NCI-H82 (cell line): ENCODE results near the gene SUGCT.

Experiments used
- DNase-seq: peaks from one replicate; lab custom pipeline; 2025; lab: John Stamatoyannopoulos, UW

The SUGCT gene

DNA sequence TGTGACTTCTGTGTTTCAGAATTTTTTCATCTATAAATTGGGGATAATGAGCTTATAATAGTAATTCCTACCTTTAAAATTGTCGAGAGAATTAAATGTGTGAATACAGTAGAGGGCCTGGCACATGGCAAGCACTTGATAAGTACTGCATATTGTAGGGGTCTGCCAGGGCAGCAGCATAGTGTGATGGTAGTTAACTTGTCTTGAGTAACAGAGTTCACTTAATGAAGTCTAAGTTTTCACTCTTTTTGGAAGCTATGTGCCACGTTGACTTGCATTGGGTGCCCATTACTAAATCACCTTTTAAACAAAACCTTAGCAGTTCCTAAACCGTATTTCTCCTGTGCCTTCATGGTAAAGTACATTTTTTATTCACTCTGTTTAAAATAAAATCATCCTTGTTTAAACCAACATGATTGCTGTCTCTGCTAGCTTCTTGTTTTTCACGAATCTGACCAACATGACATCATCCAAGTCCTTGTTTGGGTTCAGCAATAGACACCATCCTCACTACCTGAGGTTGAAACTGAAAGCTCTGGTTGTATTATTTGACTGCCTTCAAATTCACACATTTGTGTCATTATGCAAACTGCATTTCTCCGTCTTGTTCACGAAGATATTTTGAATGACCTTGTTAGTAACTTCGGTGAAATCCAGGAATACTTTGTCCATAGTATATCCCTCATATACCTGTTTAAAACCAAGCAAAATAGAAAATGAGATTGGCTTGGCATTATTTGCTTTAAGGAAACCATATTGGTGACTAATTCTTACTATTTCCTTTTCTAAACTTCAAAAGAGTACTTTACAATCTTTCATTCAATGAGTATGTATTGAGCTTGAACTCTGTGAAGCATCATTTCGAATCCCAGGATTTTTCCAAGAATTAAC, 340.2 kb downstream of the SUGCT start:
- DNase-seq = no peak

DNA sequence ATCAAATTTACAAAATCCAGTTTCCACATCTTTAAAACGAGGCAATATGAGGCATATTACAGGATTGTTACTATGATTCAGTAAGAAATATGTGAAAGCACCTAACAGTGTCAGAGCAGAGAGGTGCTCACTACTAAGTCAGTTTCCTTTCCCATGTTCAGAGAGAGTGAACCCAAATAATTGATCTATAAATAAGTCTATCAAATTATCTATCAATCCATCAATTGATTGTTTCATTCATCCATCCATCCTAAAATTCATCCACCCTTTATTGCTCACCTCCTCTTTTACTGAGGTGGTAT, 340.8 kb downstream of the SUGCT start:
- no peak for DNase-seq

DNA sequence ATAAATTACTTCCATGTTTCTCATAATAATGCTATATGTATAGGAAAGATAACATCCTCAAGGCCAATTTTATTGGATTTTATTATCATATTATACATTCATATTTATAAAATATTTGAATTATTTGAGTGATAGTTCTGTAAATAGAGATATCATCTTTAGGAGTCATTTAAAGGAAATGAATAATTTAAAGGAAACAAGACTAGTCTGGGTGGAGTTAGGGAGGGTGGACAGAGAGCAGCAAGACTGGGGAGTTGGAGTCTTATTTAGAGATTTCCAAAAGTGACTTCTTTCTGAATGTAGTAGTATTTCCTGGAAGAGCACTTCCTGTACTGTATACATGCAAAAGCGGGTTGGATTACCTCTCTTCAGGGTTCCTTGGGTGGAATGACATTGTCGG, 342.3 kb downstream of the SUGCT start:
- no peak for DNase-seq

DNA sequence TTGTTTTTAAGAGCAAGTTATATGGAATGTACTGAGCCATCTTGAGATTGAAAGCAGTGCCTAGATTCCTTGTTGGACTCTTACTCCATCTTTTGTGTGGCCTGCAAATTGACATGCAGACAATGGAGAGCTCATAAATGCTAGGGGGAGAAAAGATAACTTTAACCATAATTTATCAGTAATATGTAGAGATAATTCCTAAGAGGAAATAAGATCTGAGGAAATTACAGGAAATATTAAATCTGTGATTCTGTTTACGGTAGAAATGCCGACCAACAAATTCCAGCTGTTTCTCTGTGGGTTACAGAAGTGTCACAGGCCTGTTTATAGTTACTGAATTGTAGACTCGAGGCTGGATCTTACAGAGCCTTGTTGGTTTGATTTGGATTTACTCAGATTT, 348.0 kb downstream of the SUGCT start:
- no peak for DNase-seq

DNA sequence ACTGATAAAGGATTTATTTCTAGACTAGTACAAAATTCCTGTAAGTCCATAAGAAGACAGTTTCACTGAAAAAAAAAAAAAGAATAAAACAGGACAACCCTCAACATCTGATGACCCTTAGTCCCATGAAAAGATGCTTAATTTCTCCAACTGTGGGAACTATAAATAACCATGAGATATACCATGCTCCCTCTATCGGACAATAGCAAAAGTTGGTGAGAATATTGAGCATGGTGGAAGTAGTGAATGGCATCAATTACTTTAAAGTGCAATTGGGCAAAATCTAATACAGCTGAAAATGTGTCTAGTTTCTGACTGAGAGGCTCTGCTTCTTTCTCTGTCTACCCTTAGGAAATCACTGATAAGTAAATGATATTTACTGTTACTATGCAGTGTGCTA, 348.8 kb downstream of the SUGCT start:
- no peak for DNase-seq

DNA sequence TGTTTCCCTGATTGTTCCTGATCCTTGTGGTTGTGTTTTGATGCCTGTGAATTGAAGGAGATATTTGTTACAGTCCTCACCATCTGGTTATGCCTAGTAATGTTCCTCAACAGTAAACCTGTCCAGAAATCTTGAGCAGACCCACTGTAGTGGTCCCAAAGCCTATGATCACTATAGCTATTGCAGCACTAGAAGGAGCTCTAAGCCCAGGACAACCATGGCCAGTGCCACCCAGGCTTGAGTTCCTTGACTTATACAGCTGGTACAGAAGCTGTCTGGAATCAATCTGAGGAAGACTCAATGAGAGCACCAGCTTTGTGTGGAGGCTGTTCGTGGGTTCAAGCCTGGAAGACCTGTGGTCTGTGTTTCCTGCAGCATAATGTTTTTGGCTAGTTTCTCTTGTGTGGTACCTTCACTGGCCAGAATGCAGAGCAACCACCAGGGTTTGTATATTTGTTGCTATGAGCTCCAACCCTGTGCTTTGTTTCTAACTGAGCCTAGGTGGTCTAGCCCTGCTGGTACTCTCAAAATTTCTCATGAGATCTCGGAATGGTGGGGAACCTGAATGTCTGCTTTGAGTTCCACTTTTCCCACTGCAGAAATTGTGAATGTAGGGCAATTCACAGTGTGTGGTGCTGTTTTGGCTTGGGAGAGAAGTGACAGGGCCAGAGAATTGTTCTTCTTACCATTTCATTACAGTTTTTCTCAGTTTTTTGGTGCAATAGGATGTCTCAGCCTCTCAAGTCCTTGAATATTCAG, 355.2 kb downstream of the SUGCT start:
- no peak for DNase-seq

DNA sequence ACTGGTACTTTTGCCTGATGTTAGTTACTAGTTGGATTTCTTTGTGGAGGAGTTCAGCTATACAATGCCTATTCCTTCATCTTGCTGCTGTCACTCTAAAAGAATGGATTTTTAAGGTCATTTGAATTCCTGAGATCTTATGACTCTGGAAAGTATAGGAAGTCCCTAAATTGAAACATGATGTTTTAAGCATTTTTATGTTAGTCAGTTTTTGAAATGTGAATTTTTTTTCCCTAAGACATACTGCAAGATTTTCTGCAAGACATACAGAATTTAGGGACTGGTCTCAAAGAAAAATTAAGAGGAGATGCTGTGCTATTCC, 355.8 kb downstream of the SUGCT start:
- no peak for DNase-seq

DNA sequence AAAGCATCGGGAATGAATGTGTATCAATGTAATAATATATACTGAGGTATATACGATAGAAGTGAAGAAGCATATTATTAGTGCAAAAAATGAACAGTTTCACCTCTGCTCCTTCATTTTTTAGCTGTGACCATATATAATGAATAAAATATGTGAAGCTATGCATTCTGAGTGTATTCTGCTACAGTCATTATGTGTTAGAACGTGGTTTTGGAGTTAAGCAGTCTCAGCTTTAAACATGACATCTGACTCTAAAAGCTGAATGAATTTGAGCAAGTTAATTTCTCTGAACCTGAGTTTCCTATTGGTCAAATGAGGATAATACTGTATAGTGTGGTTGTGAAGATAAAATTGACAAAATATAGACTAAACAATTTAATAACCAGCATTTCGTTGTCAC, 358.1 kb downstream of the SUGCT start:
- no peak for DNase-seq

DNA sequence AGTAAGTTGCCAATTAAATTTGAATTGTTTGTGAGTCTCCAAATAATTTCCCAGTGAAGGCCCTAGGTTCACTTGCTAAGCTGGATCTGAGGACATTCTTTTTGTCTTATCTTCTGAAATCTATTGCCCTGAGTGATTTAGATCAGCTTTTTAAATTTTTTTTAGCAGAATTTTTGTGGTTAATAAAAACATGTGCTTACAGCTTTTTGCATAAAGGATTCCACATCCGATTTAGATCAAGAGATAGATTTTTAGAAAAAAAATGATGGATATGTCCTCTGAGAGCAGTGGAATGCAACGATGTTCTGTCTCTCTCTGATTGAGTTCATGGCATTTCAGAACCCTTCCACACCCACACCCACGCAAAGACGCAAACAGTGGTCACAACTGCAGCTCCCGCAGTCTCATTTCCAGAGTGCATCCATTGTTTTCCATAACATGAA, 358.8 kb downstream of the SUGCT start:
- DNase-seq = no peak

DNA sequence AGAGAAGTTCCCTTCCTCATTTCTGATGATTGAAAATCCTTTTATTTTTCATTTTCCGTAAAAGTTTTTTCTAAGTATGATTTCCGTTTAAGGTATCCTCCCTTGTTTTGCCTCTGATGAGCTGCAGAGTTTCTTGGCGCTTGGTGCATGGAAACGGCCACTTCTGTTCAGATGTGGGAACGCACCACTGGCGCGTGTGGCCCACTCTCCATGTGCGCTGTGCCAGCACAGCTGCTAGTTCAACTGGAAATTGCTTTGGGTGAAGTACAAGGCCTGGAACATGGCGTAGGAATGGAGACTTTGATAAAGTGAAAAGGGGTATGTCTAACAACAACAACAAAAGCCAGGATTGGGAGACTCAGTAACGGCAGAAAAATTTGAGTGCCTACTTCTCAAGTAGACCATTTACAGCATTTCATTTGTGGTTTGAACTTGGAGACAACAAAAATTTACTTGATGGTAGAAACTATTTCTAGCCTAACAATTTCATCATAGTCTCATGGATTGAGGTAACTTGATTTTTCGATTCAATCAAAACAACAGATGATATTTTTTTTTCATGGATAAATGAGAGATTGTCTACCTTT, 364.2 kb downstream of the SUGCT start:
- no peak for DNase-seq

DNA sequence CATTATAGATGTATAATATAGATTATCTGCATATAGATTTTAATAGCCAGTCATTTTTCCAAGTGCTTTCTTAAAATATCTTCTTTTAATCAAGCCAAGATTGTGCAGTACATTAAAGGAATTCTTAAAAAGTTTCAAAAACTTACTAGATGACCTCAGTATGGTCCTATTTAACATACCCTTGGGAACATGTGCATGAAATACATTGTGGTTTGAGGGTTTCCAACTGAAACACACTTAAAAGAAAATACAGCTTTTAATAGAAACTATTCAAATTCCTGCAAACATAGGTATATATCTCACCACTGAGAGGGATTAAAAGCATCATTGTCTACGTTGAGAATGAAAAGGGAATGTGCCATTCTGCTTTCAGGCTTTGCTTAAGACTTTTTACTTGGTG, 364.9 kb downstream of the SUGCT start:
- no peak for DNase-seq

DNA sequence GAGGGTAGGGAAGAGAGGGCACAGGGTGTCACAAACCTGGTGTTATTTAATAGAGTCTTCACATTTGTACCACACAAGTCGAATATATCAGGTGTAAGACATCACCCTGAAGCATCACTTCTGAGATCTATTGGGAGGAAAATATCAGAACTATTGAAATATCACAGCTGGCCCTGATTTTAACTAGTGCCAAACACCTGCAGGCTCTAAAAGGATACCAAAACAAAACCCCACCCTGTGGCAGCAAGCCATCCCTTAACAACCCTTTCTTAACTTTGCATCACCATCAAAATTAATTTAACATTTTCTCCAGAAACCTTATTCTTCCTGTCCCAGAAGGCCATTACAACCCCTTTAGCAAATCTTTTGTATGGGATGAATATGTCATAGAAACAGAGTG, 365.4 kb downstream of the SUGCT start:
- no peak for DNase-seq

DNA sequence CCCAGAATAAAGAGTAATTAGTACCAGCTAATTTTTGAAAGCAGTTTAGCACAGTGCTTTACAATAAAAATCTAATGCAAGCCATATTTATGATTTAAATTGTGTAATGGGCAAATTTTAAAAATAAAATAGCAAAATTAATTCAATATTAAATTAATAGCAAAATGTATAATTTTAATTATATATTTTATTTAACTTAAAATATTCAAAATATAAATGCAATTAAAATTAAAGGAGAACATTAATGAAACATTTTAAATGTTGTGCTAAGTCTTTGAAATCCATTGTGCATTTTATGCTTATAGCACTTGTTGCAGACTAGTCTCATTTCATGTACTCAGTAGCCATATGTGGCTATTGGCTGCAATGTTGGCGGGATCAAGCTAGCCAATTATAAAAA, 367.6 kb downstream of the SUGCT start:
- no peak for DNase-seq

DNA sequence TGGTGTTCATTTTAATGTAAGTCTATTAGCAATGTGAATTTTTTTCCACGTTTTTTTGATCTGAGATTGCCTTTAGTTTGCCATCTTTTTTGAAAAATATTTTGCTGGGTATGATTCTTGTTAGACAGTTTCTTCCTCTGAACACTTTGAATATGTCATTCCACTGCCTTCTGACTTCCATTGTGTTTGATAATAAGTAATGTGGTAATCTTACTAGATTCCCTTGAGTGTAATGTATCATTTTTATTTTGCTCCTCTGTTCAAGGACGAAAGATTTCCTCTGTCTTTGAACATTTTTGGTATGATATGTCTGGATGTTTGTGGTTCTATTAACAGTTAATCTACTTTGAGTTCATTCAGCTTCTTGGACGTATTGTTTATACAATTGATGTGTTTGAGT, 371.4 kb downstream of the SUGCT start:
- no peak for DNase-seq

DNA sequence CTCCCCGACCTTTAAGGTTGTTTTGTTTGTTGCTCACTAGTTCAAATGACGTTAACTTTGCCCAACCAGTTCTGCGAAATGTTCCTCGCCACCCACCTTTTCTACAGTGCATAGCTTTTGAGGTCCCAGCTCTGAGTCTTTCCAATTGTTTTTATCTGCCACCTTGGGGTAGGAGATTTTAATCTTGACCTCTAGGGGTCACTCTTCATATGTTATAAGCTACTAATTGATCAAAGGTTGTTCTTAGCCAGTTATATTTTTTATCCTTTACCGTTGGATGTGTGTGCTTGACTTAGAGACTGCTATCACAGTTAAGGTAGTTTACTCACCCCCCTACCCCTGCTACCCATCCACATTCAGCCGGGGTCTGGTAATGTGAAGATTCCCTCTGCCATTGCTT, 372.4 kb downstream of the SUGCT start:
- peak; percentile 47 for DNase-seq

DNA sequence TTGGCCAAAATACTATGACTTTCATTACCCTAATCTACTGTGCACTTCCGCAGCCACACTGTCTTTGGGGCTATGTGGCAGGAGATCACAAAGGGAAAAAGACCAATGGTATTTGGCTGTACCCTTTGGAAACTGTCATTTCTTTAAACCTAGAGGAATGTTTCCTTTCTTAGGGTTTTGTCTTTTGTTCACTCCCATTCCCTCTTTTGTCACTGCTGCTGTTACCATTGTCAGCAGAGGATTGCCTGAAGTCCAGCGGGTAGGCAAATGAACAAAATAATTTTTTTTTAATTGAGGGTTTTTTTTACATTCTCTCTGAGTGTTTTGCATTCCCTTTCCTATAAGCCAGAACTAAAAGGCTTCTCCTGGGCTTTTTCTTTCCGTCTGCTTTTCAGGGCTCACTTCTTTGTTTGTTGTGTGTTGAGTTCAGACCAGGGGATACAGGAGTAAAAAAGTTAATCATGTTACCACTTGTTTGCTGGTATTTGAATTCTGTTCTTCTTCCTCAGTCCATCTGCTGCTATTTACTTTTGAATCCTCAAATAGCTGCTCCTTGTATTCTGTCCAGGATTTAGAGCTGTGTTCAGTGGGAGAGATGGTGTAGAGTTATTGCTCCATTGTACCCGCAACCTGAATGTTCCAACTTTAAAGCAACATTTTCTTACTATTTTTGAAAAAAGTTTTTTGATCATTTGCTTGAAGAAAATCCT, 374.6 kb downstream of the SUGCT start:
- DNase-seq = no peak

DNA sequence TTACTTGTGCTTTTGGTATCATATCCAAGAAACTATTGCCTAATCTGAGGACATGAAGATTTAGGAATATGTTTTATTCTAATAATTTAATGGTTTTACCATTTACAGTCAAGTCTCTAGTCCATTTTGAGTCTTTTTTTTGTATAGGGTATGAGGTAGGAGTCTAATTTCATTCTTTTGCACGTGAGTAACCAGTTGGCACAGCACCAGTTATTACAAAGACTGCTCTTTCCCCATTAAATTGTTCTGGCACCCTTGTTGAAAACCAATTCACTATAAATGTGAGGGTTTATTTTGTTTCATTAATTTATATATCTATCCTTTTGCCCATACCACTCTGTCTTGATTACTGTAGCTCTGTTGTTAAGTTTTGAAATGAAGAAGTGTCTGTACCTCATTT, 381.6 kb downstream of the SUGCT start:
- no peak for DNase-seq

DNA sequence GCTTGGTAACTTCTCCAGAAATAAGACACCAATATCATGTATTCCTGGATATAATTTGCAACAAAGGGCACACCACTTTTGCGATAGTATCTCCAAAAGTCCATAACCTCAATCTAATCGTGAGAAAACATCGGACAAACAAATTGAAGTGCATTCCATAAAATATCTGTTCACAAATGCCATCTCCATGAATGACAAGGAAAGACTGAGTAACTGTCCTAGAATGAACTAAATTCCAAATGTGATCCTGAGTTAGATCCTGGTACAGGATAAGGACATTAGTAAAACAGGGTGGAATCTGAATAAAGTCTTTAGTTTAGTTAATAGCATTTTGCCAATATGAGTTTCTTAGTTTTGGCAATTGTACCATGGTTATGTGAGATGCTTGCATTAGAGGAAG, 384.2 kb downstream of the SUGCT start:
- DNase-seq = no peak

DNA sequence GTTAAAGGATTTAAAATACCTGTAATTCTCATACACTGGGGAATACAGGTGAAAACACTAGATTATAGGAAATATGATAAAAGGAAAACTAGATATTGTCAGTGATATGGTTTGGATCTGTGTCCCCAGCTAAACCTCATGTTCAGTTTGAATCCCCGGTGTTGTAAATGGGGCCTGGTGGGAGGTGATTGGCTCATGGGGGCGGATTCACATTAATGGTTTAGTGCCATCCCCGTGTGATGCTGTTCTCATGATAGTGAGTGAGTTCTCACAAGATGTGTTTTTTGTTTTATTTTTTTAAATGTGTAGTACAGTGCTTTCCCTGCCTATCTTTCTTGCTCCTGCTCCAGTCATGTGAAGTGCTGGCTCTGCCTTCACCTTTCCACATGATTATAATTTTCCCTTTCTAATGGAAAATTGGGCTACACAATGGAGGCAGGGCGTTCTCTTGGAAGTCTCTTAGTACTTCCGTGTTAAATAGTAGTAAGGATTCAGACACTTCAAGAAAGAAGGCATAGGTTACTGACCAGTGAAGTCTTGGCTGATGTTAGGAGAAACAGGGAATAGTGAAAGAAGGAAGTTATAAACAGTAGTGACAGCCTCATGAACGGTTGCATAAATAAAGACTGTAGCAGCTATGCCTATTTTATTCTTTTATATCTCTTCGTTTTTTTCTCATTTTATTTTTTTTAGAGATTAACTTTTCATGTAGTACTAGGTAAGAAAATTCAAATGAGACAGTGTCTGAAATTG, 386.4 kb downstream of the SUGCT start:
- no peak for DNase-seq

DNA sequence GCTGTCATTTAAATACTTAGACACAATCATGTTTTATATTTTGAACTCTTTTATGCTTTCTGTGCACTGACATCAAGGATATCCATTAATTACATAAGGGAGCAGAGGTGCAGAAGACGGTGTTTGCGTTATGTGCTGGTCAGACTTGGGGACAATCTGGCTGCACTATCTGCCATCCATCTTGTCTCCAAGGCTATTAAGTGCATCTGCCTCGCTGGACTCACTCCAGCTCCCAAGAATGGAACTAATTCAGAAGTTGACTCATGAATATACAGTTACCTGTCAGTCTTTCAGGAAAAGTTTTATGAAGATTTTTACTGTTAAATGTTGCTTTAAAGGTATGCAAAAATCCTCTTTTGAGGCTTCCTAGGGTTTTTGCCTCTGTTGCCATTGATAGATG, 391.0 kb downstream of the SUGCT start:
- DNase-seq = no peak

DNA sequence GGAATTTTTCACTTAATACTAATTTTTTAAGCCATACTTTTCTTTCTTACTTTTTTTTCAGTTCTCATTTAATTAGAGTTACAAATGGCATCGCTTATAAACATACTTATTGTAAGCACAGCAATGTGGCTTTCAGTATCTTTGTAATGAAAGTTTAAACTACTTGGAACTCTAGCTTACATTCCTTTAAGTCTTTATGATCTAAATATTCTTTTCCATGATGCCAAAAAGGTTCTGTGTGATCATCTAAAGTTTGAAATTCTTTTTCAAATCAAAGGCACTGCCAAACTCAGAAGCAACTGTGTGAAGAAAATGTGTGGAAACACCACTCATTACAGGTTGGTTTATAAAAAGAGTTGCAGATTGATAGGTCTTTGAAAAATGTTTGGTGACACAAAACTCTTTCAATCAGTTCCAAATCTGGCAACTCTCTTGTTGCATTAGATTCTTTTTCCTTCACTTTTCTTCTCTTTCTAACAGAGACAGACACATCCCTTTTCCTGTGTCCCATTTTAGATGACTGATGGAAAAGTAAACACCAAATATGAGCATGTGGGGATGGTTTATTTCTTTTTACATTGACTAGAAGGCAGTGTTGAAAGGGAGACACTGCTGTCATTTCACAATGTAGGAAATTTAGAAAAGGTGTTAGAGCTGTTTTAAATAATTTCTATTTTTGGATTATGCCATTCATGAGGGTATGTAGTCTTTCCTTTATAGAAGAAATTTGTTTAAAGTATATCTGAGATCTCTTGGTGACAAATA, 392.3 kb downstream of the SUGCT start:
- no peak for DNase-seq
